Endothelial cell of umbilical vein (primary cell): ENCODE results near the gene AS3MT.
A peak's percentile ranks its signal among the peaks of the same experiment; 100 is the strongest.

Experiments
- CTCF ChIP-seq, 2 donors: IDR thresholded peaks; 1 replicate in 1 of 2; 2 replicates in 1 of 2; pipeline ENCODE4 v1.5.1; 2011; ENCODE audit warnings: low read length in 2 of 2, mild to moderate bottlenecking in 2 of 2, moderate library complexity in 2 of 2, control low read depth in 1 of 2, inconsistent platforms in 1 of 2, low read depth in 1 of 2; ENCODE audit not compliant: insufficient read depth in 1 of 2; ENCODE audit errors: extremely low read depth in 1 of 2
- MAX ChIP-seq: IDR thresholded peaks from 2 replicates; pipeline ENCODE4 v1.6.1; 2011; ENCODE audit not compliant: insufficient read depth, insufficient read length

- TF ChIP-seq MAX = no peak
- TF ChIP-seq CTCF (IDR thresholded peaks at IDR 0.05; ENCODE audit: extremely low read depth in 1 of 2, insufficient read depth in 1 of 2, low read depth in 1 of 2, low read length in 2 of 2) = peak; percentile 82 to 85
Observed at GRCh38 chr10:102835007-102835482, 34.2 kb upstream of the AS3MT start.
